ENCODE results near the gene OR2L2. TPM values are rescaled to one million over a fixed set of nuclear protein-coding genes. Genes with fewer than 3 reads are reported as not detected.

The OR2L2 gene, protein sequence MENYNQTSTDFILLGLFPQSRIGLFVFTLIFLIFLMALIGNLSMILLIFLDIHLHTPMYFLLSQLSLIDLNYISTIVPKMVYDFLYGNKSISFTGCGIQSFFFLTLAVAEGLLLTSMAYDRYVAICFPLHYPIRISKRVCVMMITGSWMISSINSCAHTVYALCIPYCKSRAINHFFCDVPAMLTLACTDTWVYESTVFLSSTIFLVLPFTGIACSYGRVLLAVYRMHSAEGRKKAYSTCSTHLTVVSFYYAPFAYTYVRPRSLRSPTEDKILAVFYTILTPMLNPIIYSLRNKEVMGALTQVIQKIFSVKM
- total RNA-seq (2022; extraction: Qiagen RNA extraction; ENCODE audit: low read depth): 0.02 to 0.06 TPM in 2 of 5 replicates, not detected in the others

DNA sequence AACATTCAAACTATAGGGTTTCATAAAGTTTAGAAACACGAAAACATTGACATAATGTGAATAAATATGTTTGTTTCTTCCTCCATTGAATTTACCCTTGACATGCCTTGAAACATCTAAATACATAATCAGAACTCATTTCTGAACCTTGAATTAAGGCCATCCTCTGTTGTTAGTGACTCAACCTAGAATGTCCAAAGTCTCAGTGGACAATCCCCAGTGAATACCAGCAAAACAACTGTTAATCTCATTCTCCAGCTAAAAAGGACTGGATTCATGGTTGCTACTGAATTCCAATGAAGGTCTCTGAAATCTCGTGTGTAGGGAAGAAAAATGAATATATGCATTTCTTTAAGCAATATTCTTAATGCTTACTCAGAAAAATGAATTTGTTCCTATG lies at the start of gene OR2L2:
TSS of gene OR2L2 (plus strand) at position 301 of the 400 bp plus-strand sequence. CDS start 8,198 bp downstream, outside the sequence.

DNA sequence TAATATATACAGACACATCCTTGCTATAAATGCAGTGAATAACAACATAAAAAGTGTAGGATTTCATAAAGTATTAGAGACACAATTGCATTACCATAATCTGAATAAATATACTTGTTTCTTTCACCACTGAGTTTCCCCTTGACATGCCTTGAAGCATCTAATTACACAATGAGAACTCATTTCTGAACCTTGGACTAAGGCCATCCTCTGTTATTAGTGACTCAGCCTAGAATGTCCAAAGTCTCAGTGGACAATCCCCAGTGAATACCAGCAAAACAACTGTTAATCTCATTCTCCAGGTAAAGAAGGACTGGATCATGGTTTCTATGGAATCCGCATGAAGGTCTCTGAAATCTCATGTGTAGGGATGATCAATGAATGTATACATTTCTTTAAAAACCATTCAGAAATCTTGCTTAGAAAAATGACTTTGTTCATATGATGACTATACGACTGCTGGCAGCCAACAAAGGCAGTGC lies 16.6 kb upstream of the OR2L2 start, which contains the start of gene OR2L5:
TSS of gene OR2L5 (plus strand) at position 432 of the 482 bp plus-strand sequence. CDS start 8,288 bp downstream, outside the sequence.

DNA sequence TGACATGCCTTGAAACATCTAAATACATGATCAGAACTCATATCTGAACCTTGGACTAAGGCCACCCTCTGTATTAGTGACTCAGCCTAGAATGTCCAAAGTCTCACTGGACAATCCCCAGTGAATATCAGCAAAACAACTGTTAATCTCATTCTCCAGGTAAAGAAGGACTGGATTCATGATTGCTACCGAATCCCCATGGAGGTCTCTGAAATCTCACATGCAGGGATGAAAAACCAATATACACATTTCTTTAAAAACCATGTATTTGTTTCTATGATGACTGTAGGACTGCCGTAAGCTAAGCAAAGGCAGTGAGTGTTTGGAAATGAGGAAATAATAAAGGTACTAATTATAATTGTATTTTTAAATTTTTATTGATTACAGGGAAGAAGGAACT lies 16.7 kb downstream of the OR2L2 start, which contains the start of gene OR2L3:
TSS of gene OR2L3 (plus strand) at position 301 of the 400 bp plus-strand sequence. CDS start 13,846 bp downstream, outside the sequence.

Other genes starting within 250 kb of the OR2L2 start
- gene OR14A16, start 206.0 kb upstream of the OR2L2 start, total RNA-seq (2022; extraction: Qiagen RNA extraction; ENCODE audit: low read depth): not detected in 5 replicates
- not detected in 5 replicates for gene OR11L1, start 188.2 kb upstream of the OR2L2 start, total RNA-seq (2022; extraction: Qiagen RNA extraction; ENCODE audit: low read depth)
- not detected in 5 replicates for gene TRIM58, start 172.9 kb upstream of the OR2L2 start, total RNA-seq (2022; extraction: Qiagen RNA extraction; ENCODE audit: low read depth)
- gene OR2W3, start 134.5 kb upstream of the OR2L2 start, total RNA-seq (2022; extraction: Qiagen RNA extraction; ENCODE audit: low read depth): not detected in 5 replicates
- gene OR2T8, start 109.8 kb upstream of the OR2L2 start, total RNA-seq (2022; extraction: Qiagen RNA extraction; ENCODE audit: low read depth): not detected in 5 replicates
- gene OR2AJ1, start 105.2 kb upstream of the OR2L2 start, total RNA-seq (2022; extraction: Qiagen RNA extraction; ENCODE audit: low read depth): not detected in 5 replicates
- gene OR2L8, start 81.2 kb upstream of the OR2L2 start, total RNA-seq (2022; extraction: Qiagen RNA extraction; ENCODE audit: low read depth): not detected in 5 replicates
- not detected in 5 replicates for gene OR2AK2, start 64.8 kb upstream of the OR2L2 start, total RNA-seq (2022; extraction: Qiagen RNA extraction; ENCODE audit: low read depth)
- gene OR2L5, start 16.4 kb upstream of the OR2L2 start, total RNA-seq (2022; extraction: Qiagen RNA extraction; ENCODE audit: low read depth): not detected in 5 replicates
- gene OR2L3, start 16.8 kb downstream of the OR2L2 start, total RNA-seq (2022; extraction: Qiagen RNA extraction; ENCODE audit: low read depth): not detected in 5 replicates
- gene OR2L13, start 65.1 kb downstream of the OR2L2 start, total RNA-seq (2022; extraction: Qiagen RNA extraction; ENCODE audit: low read depth): not detected in 5 replicates
- gene OR2M5, start 115.1 kb downstream of the OR2L2 start, total RNA-seq (2022; extraction: Qiagen RNA extraction; ENCODE audit: low read depth): not detected in 5 replicates
- gene OR2M2, start 144.8 kb downstream of the OR2L2 start, total RNA-seq (2022; extraction: Qiagen RNA extraction; ENCODE audit: low read depth): not detected in 5 replicates
- gene OR2M3, start 167.2 kb downstream of the OR2L2 start, total RNA-seq (2022; extraction: Qiagen RNA extraction; ENCODE audit: low read depth): not detected in 5 replicates
- gene OR2M4, start 201.3 kb downstream of the OR2L2 start, total RNA-seq (2022; extraction: Qiagen RNA extraction; ENCODE audit: low read depth): not detected in 5 replicates
- gene OR2T33, start 247.9 kb downstream of the OR2L2 start, total RNA-seq (2022; extraction: Qiagen RNA extraction; ENCODE audit: low read depth): not detected in 5 replicates

Measured in A549 treated with RU486 at 1 μM for 4 hours (cell line).